ENCODE measurements around the gene RELN.

DNA sequence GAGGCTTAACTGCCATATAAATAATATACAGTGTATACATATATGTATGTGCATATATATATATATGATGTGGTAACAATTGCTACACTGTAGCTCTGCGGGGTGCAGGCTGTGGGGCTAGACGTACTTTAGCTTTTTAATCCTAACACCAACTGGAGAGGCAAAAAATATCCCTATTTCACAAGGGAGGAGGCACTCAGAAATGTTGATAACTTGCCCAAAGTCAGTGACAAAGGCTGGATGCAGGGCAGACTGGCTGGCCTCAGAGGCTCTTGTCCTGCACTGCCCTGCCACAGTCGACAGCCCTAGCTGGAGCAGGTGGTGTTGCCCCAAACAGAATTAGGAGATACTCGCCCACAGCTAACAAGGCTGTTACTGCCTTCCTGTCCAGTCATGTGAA is 1.5 kb upstream of the RELN start:
- TF ChIP-seq, protein P1, sequence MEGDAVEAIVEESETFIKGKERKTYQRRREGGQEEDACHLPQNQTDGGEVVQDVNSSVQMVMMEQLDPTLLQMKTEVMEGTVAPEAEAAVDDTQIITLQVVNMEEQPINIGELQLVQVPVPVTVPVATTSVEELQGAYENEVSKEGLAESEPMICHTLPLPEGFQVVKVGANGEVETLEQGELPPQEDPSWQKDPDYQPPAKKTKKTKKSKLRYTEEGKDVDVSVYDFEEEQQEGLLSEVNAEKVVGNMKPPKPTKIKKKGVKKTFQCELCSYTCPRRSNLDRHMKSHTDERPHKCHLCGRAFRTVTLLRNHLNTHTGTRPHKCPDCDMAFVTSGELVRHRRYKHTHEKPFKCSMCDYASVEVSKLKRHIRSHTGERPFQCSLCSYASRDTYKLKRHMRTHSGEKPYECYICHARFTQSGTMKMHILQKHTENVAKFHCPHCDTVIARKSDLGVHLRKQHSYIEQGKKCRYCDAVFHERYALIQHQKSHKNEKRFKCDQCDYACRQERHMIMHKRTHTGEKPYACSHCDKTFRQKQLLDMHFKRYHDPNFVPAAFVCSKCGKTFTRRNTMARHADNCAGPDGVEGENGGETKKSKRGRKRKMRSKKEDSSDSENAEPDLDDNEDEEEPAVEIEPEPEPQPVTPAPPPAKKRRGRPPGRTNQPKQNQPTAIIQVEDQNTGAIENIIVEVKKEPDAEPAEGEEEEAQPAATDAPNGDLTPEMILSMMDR (IDR thresholded peaks at IDR 0.05): no peak
- no peak for TF ChIP-seq POLR2A (IDR thresholded peaks at IDR 0.05)

Data from lower leg skin (tissue), 3 donors.